GM23338 (cell line): Measurements from ENCODE around the gene NPW.

ENCODE experiments used
- CREB1 ChIP-seq: fragments of 250-450 bp; sonication (Bioruptor Pico); IDR thresholded peaks from 2 replicates; pipeline ENCODE4 v1.5.0; 2020; ENCODE audit warnings: low read depth, mild to moderate bottlenecking, moderate library complexity
- EZH2 ChIP-seq: fragments of 200-600 bp; sonication (generic); IDR thresholded peaks from one replicate; pipeline ENCODE4 v1.8.0; 2017; ENCODE audit warnings: antibody characterized with exemption, mild to moderate bottlenecking, low read depth; ENCODE audit not compliant: unreplicated experiment
- EZH2phosphoT487 ChIP-seq: fragments of 200-600 bp; sonication (generic); IDR thresholded peaks from one replicate; pipeline ENCODE4 v1.8.1; 2018; ENCODE audit warnings: antibody characterized with exemption; ENCODE audit not compliant: unreplicated experiment
- JUNB ChIP-seq: IDR thresholded peaks from one replicate; pipeline ENCODE4 v1.6.1; 2016; ENCODE audit warnings: antibody characterized with exemption; ENCODE audit not compliant: unreplicated experiment
- NANOG ChIP-seq: IDR thresholded peaks from 2 replicates; pipeline ENCODE4 v1.6.1; 2016; ENCODE audit warnings: antibody characterized with exemption, borderline replicate concordance
- POLR2AphosphoS5 ChIP-seq: IDR thresholded peaks from 2 replicates; pipeline ENCODE4 v1.6.1; 2016; ENCODE audit warnings: antibody characterized with exemption, low read depth
- STAT1 ChIP-seq: IDR thresholded peaks from one replicate; pipeline ENCODE4 v1.6.1; 2016; ENCODE audit warnings: antibody characterized with exemption; ENCODE audit not compliant: unreplicated experiment
- ZNF114 ChIP-seq: fragments of 250-450 bp; sonication (Bioruptor Pico); IDR thresholded peaks from 2 replicates; pipeline ENCODE4 v1.5.0; 2020; ENCODE audit warnings: mild to moderate bottlenecking, moderate library complexity
- ZNF331 ChIP-seq: fragments of 250-450 bp; sonication (Bioruptor Pico); IDR thresholded peaks from 2 replicates; pipeline ENCODE4 v1.5.0; 2020; ENCODE audit warnings: low read depth, mild to moderate bottlenecking, moderate library complexity
- TF ChIP-seq, protein P1 (sequence below), 2 experiments: fragments of 200-600 bp in 1 of 2; sonication (generic) in 1 of 2; conservative IDR thresholded peaks; 2 replicates each; pipeline versions ENCODE4 v1.5.1 to v1.6.1; 2016 to 2017; ENCODE audit warnings: antibody characterized with exemption in 2 of 2, low read depth in 2 of 2, mild to moderate bottlenecking in 2 of 2, moderate library complexity in 1 of 2
- TF ChIP-seq, protein P2 (sequence below): IDR thresholded peaks from one replicate; pipeline ENCODE4 v1.6.1; 2018; ENCODE audit warnings: antibody characterized with exemption; ENCODE audit not compliant: unreplicated experiment
- TF ChIP-seq, protein P3 (sequence below): IDR thresholded peaks from 2 replicates; pipeline ENCODE4 v1.6.1; 2016; ENCODE audit warnings: antibody characterized with exemption
- TF ChIP-seq, protein P4 (sequence below): fragments of 250-450 bp; sonication (Bioruptor Pico); IDR thresholded peaks from 2 replicates; pipeline ENCODE4 v1.5.0; 2020; ENCODE audit warnings: mild to moderate bottlenecking, moderate library complexity

DNA sequence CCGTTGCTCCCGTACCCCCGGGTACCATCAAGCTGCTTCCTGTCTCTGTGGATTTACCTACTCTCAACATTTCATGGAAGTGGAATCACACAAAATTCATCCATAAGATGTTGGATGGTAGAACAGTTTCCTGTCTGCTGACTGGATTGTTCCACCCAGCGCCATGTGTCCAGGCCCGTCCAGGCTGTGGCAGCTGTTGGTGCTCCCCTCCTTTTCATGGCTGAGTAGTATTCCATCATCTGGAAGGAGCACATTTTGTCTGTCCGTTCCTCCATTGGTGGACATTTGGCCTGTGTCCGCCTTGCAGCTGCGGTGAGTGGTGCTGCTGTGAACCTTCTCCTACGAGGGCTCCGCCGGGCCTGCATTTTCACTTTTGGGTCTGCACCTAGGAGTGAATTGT lies 46.6 kb downstream of the NPW start:
- TF ChIP-seq, protein P1, sequence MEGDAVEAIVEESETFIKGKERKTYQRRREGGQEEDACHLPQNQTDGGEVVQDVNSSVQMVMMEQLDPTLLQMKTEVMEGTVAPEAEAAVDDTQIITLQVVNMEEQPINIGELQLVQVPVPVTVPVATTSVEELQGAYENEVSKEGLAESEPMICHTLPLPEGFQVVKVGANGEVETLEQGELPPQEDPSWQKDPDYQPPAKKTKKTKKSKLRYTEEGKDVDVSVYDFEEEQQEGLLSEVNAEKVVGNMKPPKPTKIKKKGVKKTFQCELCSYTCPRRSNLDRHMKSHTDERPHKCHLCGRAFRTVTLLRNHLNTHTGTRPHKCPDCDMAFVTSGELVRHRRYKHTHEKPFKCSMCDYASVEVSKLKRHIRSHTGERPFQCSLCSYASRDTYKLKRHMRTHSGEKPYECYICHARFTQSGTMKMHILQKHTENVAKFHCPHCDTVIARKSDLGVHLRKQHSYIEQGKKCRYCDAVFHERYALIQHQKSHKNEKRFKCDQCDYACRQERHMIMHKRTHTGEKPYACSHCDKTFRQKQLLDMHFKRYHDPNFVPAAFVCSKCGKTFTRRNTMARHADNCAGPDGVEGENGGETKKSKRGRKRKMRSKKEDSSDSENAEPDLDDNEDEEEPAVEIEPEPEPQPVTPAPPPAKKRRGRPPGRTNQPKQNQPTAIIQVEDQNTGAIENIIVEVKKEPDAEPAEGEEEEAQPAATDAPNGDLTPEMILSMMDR (conservative IDR thresholded peaks at IDR 0.05; ENCODE audit: low read depth in 2 of 2) = no peak
- TF ChIP-seq NANOG (no peak), STAT1 (no peak), ZNF114 (no peak), EZH2 (no peak), POLR2AphosphoS5 (no peak), EZH2phosphoT487 (no peak), CREB1 (CRISPR knock-in tag) (no peak), ZNF331 (no peak), JUNB (no peak)
- TF ChIP-seq, protein P2, sequence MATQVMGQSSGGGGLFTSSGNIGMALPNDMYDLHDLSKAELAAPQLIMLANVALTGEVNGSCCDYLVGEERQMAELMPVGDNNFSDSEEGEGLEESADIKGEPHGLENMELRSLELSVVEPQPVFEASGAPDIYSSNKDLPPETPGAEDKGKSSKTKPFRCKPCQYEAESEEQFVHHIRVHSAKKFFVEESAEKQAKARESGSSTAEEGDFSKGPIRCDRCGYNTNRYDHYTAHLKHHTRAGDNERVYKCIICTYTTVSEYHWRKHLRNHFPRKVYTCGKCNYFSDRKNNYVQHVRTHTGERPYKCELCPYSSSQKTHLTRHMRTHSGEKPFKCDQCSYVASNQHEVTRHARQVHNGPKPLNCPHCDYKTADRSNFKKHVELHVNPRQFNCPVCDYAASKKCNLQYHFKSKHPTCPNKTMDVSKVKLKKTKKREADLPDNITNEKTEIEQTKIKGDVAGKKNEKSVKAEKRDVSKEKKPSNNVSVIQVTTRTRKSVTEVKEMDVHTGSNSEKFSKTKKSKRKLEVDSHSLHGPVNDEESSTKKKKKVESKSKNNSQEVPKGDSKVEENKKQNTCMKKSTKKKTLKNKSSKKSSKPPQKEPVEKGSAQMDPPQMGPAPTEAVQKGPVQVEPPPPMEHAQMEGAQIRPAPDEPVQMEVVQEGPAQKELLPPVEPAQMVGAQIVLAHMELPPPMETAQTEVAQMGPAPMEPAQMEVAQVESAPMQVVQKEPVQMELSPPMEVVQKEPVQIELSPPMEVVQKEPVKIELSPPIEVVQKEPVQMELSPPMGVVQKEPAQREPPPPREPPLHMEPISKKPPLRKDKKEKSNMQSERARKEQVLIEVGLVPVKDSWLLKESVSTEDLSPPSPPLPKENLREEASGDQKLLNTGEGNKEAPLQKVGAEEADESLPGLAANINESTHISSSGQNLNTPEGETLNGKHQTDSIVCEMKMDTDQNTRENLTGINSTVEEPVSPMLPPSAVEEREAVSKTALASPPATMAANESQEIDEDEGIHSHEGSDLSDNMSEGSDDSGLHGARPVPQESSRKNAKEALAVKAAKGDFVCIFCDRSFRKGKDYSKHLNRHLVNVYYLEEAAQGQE = no peak
- TF ChIP-seq, protein P3, sequence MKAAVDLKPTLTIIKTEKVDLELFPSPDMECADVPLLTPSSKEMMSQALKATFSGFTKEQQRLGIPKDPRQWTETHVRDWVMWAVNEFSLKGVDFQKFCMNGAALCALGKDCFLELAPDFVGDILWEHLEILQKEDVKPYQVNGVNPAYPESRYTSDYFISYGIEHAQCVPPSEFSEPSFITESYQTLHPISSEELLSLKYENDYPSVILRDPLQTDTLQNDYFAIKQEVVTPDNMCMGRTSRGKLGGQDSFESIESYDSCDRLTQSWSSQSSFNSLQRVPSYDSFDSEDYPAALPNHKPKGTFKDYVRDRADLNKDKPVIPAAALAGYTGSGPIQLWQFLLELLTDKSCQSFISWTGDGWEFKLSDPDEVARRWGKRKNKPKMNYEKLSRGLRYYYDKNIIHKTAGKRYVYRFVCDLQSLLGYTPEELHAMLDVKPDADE = no peak
- TF ChIP-seq, protein P4, sequence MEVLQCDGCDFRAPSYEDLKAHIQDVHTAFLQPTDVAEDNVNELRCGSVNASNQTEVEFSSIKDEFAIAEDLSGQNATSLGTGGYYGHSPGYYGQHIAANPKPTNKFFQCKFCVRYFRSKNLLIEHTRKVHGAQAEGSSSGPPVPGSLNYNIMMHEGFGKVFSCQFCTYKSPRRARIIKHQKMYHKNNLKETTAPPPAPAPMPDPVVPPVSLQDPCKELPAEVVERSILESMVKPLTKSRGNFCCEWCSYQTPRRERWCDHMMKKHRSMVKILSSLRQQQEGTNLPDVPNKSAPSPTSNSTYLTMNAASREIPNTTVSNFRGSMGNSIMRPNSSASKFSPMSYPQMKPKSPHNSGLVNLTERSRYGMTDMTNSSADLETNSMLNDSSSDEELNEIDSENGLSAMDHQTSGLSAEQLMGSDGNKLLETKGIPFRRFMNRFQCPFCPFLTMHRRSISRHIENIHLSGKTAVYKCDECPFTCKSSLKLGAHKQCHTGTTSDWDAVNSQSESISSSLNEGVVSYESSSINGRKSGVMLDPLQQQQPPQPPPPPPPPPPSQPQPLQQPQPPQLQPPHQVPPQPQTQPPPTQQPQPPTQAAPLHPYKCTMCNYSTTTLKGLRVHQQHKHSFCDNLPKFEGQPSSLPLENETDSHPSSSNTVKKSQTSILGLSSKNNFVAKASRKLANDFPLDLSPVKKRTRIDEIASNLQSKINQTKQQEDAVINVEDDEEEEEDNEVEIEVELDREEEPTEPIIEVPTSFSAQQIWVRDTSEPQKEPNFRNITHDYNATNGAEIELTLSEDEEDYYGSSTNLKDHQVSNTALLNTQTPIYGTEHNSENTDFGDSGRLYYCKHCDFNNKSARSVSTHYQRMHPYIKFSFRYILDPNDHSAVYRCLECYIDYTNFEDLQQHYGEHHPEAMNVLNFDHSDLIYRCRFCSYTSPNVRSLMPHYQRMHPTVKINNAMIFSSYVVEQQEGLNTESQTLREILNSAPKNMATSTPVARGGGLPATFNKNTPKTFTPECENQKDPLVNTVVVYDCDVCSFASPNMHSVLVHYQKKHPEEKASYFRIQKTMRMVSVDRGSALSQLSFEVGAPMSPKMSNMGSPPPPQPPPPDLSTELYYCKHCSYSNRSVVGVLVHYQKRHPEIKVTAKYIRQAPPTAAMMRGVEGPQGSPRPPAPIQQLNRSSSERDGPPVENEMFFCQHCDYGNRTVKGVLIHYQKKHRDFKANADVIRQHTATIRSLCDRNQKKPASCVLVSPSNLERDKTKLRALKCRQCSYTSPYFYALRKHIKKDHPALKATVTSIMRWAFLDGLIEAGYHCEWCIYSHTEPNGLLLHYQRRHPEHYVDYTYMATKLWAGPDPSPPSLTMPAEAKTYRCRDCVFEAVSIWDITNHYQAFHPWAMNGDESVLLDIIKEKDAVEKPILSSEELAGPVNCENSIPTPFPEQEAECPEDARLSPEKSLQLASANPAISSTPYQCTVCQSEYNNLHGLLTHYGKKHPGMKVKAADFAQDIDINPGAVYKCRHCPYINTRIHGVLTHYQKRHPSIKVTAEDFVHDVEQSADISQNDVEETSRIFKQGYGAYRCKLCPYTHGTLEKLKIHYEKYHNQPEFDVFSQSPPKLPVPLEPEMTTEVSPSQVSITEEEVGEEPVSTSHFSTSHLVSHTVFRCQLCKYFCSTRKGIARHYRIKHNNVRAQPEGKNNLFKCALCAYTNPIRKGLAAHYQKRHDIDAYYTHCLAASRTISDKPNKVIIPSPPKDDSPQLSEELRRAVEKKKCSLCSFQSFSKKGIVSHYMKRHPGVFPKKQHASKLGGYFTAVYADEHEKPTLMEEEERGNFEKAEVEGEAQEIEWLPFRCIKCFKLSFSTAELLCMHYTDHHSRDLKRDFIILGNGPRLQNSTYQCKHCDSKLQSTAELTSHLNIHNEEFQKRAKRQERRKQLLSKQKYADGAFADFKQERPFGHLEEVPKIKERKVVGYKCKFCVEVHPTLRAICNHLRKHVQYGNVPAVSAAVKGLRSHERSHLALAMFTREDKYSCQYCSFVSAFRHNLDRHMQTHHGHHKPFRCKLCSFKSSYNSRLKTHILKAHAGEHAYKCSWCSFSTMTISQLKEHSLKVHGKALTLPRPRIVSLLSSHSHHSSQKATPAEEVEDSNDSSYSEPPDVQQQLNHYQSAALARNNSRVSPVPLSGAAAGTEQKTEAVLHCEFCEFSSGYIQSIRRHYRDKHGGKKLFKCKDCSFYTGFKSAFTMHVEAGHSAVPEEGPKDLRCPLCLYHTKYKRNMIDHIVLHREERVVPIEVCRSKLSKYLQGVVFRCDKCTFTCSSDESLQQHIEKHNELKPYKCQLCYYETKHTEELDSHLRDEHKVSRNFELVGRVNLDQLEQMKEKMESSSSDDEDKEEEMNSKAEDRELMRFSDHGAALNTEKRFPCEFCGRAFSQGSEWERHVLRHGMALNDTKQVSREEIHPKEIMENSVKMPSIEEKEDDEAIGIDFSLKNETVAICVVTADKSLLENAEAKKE (CRISPR knock-in tag) = no peak
